Prostate gland (tissue), 2 donors: ENCODE data around the gene PNRC1. TPM values are rescaled to one million over a fixed set of nuclear protein-coding genes. Genes with fewer than 3 reads are reported as not detected.

Experiments
- DNase-seq: peaks from one replicate; pipeline ENCODE4 v3.0.0-alpha.2; 2019; ENCODE audit warnings: low spot score
- H3K27ac ChIP-seq, 2 donors: fragments of 200-600 bp; sonication (generic); 2 replicates each; pipeline ENCODE4 v1.5.1; 2017 to 2019
- H3K27me3 ChIP-seq: fragments of 200-600 bp; sonication (generic); replicated peaks from 2 replicates; pipeline ENCODE4 v1.5.1; 2019; ENCODE audit not compliant: insufficient read depth
- H3K36me3 ChIP-seq, 2 donors: fragments of 200-600 bp; sonication (generic); 1 replicate in 1 of 2; 2 replicates in 1 of 2; pipeline versions ENCODE4 v1.5.1 to v1.8.1; 2017 to 2019
- H3K4me1 ChIP-seq: fragments of 200-600 bp; sonication (generic); replicated peaks from 2 replicates; pipeline ENCODE4 v1.5.1; 2019
- H3K4me3 ChIP-seq, 2 donors: fragments of 200-600 bp; sonication (generic); 2 replicates each; pipeline ENCODE4 v1.5.1; 2017 to 2019
- H3K9me3 ChIP-seq: fragments of 200-600 bp; sonication (generic); 2 replicates; pipeline ENCODE4 v1.5.1; 2017
- POLR2A ChIP-seq: fragments of 450-650 bp; IDR thresholded peaks from one replicate; pipeline ENCODE4 v1.6.1; 2016; ENCODE audit warnings: antibody characterized with exemption, mild to moderate bottlenecking
- POLR2AphosphoS5 ChIP-seq: sonication (generic); formaldehyde crosslinking; IDR thresholded peaks from one replicate; pipeline ENCODE4 v1.6.1; 2017; ENCODE audit warnings: antibody characterized with exemption
- WGBS: methylation state at CpG from one replicate; pipeline ENCODE4 v1.1.5; 2018; 5-methylcytosine and 5-hydroxymethylcytosine counted together
- intact Hi-C: fragments of 100-400 bp; cut with DNase I; formaldehyde crosslinking; loops from one replicate; pipeline ENCODE4 v1.14.2; 2022
- total RNA-seq, 2 donors: library from RNA; depleted of rRNA; stranded (reverse); fragments of >200 nt; gene quantifications; one replicate each; pipeline ENCODE4 v1.1.0, GENCODE V29; 2016
- TF ChIP-seq, protein P1 (sequence below), 4 experiments: fragments of 200-600 bp in 2 of 4; fragments of 450-650 bp in 2 of 4; sonication (generic) in 2 of 4; IDR thresholded peaks; 1 replicate in 3 of 4; 2 replicates in 1 of 4; pipeline ENCODE4 v1.5.1; 2016 to 2019; ENCODE audit warnings: antibody characterized with exemption in 4 of 4, mild to moderate bottlenecking in 2 of 4, moderate library complexity in 2 of 4

The PNRC1 gene
- total RNA-seq, 2 donors from 2014 or later, result 216 to 273 TPM

DNA sequence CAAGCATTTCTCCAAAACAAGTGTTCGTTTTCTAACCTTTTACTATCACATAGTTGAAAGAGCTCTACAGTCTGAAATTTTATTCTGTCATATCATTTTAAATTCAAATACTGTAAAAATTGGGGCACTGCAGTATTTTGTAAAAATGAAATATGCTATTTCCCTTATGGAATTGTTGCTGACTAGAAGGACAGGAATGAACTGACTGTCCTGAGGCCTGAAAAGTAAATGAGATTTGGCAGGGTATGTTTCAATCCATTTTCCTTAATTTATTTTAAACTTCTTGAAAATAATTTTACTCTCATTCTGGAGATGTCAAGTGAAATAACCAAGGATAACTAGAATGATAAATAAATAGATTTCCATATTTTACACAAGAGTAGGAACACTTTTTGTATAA is 11.9 kb upstream of the PNRC1 start:
- Histone ChIP-seq H3K4me1 (no peaks in the 10 kb centered on the region), H3K4me3 (no peak overlapping the region), H3K27me3 (no peaks in the 10 kb centered on the region), H3K36me3 (no peaks in the 10 kb centered on the region), H3K9me3 (no peaks in the 10 kb centered on the region), H3K27ac (no peak overlapping the region)
- intact Hi-C loops, result no loop called here
- TF ChIP-seq POLR2A (no peak), POLR2AphosphoS5 (no peak)
- TF ChIP-seq, protein P1, sequence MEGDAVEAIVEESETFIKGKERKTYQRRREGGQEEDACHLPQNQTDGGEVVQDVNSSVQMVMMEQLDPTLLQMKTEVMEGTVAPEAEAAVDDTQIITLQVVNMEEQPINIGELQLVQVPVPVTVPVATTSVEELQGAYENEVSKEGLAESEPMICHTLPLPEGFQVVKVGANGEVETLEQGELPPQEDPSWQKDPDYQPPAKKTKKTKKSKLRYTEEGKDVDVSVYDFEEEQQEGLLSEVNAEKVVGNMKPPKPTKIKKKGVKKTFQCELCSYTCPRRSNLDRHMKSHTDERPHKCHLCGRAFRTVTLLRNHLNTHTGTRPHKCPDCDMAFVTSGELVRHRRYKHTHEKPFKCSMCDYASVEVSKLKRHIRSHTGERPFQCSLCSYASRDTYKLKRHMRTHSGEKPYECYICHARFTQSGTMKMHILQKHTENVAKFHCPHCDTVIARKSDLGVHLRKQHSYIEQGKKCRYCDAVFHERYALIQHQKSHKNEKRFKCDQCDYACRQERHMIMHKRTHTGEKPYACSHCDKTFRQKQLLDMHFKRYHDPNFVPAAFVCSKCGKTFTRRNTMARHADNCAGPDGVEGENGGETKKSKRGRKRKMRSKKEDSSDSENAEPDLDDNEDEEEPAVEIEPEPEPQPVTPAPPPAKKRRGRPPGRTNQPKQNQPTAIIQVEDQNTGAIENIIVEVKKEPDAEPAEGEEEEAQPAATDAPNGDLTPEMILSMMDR (IDR thresholded peaks at IDR 0.05), result no peak
- WGBS, result 88% methylated on average over 1 of the region's 1 CpG
- DNase-seq, result no peak

DNA sequence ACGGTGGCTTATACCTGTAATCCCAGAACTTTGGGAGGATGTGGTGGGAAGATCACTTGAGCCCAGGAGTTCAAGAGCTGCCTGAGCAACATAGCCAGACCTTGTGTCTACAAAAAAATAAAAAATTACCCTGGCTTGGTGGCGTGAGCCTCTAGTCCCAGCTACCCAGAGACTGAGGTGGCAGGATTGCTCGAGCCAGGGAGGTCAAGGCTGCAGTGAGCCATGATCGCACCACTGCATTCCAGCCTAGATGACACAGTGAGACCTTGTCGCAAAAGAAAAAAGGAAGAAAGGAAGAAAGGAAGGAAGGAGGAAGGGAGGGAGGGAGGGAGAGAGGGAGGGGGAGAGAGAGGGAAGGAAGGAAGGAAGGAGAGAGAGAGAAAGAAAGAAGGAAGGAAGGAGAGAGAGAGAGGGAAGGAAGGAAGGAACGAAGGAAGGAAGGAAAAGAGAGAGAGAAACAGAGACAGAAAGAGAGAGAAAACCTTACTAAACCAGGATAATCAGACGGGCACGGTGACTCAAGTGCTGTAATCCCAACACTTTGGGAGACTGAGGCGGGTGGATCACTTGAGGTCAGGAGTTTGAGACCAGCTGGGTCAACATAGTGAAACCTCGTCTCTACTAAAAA is 10.9 kb upstream of the PNRC1 start:
- Histone ChIP-seq H3K4me3 (no peak overlapping the region), H3K27me3 (no peaks in the 10 kb centered on the region), H3K27ac (no peak overlapping the region), H3K9me3 (no peaks in the 10 kb centered on the region), H3K4me1 (no peaks in the 10 kb centered on the region), H3K36me3 (no peaks in the 10 kb centered on the region)
- DNase-seq, result no peak
- TF ChIP-seq, protein P1 (IDR thresholded peaks at IDR 0.05), result no peak
- TF ChIP-seq POLR2A, result no peak
- TF ChIP-seq POLR2AphosphoS5, result no peak
- intact Hi-C loops, result no loop called here
- 90% methylated on average over 10 of the region's 10 CpGs for WGBS

DNA sequence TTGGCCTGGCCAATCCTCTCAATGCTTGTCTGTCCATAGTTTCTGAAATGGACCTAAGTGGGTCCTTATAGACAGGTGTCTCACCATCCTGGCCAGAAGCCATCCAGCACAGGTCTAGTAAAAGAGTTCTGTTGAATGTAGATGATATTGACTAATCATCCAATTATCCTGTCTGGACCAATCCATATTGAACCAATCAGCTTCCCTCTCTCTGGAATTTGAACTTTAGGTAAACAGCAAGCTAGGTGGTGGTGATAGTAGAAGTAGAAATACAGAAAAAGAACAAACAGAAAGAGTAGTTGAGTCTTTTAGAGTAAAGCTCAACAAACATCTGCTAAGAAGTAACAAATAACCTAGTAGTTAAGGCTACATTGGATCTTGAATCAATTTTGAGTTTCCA is 9.5 kb upstream of the PNRC1 start:
- no peak for TF ChIP-seq POLR2A
- TF ChIP-seq POLR2AphosphoS5, result no peak
- TF ChIP-seq, protein P1 (IDR thresholded peaks at IDR 0.05), result no peak
- no peaks in the 10 kb centered on the region for H3K27me3 ChIP-seq
- intact Hi-C loops, result no loop called here

DNA sequence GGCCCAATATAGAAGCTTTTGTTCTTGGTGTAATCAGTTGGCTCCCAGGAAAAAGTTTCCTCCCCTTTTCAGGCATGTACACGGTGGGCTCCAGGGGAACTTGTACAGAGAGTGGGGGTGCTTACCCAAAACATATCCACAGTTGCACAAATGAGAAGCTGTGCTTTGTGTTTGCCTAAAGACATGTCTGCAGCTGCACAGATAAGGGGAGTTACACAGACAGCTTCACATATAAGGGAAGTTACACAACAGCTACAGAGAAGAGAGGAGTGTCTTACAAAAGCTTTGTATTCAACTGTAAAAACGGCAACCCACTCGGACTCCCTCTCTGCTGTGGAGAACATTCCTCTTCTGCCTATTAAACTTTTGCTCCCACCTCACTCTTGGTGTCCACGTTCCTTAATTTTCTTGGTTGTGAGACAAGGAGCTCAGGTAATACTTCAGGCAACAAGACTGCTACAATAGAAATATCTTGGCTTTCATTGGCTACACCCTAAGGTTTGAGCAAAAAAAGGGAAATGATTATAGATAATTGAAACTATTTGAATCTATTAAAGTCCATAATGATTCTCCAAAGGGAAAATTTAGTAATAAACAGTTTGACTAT is 7.4 kb upstream of the PNRC1 start:
- 25% methylated on average over 4 of the region's 4 CpGs for WGBS

More for the DNA sequence above, 9.5 kb upstream of the PNRC1 start:
- no peaks in the 10 kb centered on the region for H3K9me3 ChIP-seq
- no peak for DNase-seq
- H3K4me3 ChIP-seq, result no peak overlapping the region
- no peaks in the 10 kb centered on the region for H3K36me3 ChIP-seq
- no peak overlapping the region for H3K27ac ChIP-seq
- H3K4me1 ChIP-seq, result no peaks in the 10 kb centered on the region

More for the DNA sequence above, 7.4 kb upstream of the PNRC1 start:
- H3K4me3 ChIP-seq, result no peak overlapping the region
- H3K36me3 ChIP-seq, result no peaks in the 10 kb centered on the region
- H3K4me1 ChIP-seq, result no peaks in the 10 kb centered on the region
- H3K27me3 ChIP-seq, result no peaks in the 10 kb centered on the region
- intact Hi-C loops, result no loop called here
- no peaks in the 10 kb centered on the region for H3K9me3 ChIP-seq
- no peak for TF ChIP-seq POLR2A
- TF ChIP-seq POLR2AphosphoS5, result no peak
- TF ChIP-seq, protein P1 (IDR thresholded peaks at IDR 0.05), result no peak
- no peak for DNase-seq
- H3K27ac ChIP-seq, result no peak overlapping the region
